ENCODE results near the gene MYO15B.

The MYO15B gene

DNA sequence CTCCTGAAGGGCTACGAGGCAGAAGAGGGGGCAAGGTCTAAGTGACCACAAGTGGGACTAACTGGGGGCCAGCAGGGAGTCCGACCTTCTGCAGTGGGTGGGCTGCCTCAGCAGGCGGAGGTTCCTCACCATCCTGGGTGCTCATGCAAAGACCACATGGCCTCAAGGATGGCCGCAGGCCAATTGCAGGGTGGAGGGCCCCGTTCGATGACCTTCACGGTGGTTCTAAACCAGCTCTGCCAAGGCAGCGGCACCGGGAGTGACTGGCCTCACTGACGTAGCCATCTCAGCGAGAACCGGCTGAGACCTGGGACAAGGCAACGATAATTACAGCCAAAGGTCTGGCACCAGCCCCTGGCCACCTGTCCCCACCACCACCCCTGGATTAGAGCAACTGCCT lies 51.3 kb downstream of the MYO15B start:
- no peak for DNase-seq

DNA sequence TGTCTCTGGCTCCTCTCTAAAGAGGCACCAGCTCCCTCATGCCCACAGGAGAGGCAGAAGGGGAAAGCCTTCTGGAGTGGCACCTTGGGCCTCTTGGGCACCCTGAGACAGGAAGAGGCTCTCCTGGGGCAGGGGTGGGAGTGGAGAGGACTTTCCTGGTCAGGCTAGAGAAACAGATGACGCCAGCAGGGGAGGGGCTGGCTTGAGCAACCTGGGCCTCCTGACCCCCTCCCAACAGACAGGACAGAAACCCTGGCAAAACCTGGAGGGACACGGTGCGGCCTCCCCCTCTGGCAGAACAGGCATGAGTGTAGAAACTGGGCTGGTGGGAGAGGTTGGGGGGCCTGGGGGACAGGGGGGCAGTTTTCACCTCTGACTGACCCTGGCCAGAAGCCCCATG lies 51.7 kb downstream of the MYO15B start:
- DNase-seq = no peak

DNA sequence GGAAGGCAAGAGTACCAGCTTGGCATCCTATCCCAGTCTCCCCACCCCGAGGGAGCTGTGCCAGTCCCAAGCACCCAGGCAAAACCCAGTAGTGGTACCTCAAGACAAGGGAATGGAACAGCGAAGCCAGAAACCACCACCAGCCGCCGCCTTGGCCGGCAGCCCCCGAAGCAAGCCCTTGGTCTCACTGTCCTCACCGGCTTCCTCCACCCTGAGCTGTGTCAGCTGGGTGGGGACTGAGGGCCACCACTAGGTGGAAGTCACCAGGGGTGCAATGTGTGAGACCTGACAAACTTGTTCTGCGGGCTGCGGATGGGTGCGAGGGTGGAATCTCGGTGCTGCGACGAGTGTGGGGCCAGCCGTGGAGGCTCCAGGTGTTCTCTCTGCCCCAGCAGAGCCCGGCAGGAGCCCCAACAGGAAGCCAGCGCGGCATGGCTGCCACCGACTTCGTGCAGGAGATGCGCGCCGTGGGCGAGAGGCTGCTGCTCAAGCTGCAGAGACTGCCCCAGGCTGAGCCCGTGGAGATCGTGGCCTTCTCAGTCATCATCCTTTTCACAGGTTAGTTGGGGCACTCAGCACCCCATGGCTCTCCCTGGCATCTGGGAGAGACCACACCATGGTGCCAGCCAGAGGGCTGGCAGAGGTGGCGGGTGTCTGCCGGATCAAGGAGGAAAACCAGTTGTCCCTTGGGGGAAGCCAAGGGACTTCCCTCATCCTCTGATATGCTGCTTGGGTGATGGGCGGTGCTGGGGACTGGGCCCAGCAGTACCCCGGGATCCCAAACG lies 52.4 kb downstream of the MYO15B start:
- DNase-seq = no peak

DNA sequence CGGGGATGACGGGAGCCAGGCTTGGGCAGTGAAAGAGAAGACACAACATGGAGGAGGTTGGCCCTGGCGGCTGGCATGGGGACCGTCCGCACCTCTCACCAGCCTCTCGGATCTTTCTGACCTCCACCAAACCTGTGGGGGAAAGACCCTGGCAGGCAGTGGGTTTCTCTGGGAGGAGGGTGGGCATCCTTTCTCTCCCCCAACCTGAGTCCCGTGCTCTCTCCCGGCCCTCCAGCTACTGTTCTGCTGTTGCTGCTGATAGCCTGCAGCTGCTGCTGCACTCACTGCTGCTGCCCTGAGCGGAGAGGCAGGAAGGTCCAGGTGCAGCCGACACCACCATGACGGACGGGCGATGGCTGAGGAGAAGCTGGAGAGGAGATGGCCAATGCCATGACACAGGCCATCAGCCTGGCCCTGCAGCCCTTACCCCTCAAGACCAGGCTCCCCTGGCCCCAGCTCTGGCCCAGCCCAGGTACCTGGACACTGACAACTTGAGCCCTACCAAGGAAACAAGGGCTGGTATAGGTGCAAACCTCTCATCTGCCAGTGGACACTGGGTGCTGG lies 53.0 kb downstream of the MYO15B start:
- DNase-seq = no peak

DNA sequence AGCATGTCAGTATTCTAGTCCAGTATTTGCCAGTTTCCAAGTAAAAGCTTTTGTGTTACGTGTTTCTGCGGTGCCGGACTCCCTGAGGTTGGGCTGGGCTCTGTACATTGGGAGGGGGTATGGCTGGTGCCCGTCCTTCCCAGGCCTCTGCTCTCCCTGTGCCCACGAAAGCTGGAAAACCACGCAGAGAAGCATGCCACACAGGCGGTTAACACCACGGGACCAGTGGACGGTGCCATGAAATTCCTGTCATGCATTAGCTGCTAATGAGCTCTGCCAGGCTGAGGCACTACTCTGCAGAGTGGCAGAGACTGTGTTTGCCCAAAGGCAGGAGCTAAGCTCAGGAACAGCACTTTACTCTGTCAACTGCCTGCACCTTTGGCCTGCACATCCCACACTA lies 53.7 kb downstream of the MYO15B start:
- peak in 11 of 51 donors; percentile 19 to 39 (median 30) for DNase-seq

DNA sequence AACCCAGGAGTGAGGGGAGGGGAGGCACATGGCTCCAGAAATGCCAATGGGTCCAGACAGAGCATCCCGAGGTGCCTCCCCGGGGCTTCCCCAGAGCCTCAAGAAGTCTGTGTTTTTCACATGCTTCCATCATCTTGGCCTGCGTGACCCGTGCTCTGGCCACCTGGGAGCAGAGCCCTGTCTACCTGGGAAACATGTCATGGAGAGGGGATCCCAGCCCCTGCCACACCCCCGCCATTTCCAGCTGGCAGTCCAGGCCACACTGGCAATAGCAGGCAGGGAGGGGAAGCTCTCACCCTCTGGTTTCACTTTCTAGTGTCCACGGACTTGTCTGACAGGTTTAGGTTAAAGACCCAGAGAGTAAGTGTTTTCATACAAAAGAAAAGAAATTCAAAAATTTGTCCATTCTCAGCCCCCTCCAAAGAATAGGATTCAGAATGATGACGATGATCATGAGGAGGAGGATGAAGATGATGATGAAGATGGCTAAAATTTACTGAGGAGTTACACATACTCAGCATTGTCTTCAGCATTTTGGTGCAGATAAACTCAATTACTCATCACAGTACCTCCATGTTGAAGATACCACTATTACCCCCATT lies 54.7 kb downstream of the MYO15B start:
- DNase-seq = no peak

DNA sequence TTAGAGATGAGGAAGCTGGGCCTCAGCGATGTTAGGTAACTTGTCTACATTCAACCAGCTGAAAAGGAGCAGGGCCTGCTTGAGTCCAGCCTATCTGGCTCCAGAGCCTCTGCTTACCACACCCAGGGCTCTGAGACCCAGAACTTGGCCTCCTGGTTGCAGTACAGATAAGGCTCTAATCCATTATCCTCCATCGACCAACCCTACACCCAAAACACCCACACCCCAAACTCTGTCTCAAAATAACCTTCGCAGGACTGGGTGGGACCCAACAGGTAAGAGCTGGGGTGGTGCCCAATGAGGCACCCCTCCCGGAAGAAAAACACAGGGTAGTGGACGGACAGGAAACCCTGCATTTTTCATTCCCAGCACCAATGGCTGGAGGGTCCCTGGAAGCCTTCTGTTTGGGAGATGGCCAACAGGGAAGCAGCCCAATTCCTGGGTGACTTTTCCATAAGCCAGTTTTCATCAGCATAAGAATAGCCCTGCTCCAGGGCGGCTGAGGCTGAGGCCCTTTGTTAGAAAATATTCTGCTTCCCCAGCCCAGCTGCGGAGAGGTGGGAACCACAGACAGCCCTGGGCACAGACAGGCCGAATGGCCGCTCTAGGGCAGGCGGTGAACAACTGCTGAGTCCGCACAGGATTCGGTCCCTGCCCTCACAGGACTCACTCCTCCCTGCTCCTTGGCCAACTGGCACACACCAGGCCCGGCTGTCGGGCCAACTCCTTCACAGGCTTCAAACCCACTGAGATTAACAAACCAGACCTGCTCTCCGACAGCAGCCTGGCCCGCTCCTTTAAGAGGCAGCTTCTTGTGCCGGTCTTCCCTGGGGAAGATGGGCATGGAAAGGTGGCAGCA lies 55.4 kb downstream of the MYO15B start:
- DNase-seq = peak in 8 of 51 donors; percentile 19 to 42 (median 26)

DNA sequence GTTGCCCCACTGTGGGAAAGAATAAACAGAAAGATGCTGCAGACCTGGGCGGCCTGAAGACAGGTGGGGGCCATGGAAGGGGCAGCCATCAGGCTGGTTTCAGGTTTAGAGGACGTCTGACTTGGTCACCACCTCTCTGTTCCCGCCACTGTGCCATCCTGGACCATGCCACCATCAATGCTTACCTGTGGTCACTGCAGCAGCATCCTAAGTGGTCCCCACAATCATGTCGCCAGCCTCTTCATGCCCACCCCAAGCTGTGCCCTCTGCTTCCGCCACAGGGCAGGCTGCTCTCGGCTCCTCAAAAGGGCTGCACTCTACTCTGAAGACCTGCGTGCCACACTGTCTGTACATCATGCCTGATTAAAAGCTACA lies 56.0 kb downstream of the MYO15B start:
- no peak for DNase-seq

DNA sequence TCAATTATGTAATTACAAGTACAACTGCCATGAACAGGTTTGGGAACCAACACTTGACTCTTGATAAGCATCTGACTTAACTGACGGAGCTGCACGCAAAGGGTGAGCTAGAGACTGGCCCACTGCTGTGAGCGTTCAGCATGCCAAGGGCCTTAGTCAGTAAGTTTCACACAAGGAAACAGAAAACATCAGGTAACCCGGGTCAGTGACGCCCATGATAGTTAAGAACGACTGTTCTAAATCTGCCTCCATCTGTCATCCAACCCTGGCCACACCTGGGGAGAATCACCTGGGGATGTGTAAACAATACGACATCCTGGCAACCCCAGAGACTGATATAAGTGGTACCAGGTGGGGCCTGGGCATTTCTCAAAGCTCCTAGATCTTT lies 57.9 kb downstream of the MYO15B start:
- DNase-seq = no peak

DNA sequence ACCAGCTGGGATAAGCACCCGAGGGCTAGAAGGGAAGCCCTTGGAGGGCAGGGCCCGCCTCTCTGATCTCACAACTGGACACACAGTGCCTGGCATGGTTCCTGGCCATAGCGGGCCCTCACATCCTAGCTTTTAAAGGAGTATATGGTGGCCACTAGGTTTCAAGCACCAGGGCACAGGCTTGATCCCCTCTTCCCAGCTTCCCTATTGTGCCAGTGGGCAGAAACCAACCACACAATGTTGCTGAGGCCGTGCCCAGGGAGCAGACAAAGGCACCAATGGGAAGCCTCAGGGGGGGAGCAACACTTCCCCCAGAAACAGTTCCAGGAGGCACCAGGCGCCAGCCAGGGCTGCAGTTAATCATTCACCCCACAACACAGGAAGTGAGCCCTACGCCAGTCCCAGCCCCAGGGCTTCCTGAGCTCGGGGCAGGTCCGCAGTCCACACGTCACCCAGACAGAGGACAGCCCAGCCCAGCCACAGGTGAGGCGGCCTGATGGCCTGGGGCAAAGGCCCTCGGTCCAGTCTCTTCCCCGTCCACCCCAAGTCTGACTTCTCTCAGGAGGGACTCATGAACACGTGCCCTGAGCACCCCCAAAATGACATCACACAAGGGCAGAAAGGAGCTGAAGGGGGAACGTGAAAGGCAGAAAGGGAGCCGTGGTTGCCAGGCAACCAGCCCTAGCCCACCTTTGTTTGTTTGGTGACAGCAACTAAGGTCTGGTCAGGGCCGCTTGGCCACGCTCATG lies 58.5 kb downstream of the MYO15B start:
- DNase-seq = peak in 38 of 51 donors; percentile 35 to 91 (median 72)

DNA sequence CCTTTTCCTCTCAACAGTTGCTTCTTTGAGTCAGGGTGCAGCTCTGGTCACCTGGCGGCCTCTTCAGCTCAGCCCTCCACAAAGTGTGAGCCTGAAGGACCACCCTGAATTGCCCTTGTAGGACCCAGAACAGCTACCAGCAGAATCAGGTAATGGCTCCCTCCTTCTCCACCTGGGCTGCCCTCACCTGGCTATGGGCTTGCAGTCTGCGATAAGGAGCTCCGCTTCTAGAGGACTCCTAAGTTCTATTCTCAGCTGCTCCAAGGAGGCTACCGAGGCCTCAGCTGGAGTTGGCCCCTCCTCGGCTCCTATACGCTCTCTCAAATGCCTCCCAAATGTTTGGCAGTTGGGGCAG lies 59.0 kb downstream of the MYO15B start:
- no peak for DNase-seq

DNA sequence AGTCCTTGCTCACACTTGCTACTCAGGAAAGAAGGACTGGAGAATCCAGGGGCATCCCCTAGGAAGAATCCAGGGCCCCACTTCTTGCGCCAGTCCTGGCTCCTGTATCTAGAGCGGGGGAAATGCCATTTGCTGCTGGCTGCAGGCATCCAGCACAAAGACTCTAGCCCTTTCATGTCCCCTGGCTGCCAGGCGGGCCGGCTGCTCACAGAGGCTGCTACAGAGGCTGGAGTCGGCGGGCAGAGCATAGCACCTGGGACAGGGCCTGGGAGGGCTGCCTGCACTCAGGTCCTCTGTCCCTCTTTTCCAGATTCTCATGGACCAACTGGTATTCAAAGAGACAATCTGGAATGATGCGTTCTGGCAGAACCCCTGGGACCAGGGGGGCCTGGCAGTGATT lies 59.5 kb downstream of the MYO15B start:
- peak in 14 of 51 donors; percentile 10 to 57 (median 31) for DNase-seq

DNA sequence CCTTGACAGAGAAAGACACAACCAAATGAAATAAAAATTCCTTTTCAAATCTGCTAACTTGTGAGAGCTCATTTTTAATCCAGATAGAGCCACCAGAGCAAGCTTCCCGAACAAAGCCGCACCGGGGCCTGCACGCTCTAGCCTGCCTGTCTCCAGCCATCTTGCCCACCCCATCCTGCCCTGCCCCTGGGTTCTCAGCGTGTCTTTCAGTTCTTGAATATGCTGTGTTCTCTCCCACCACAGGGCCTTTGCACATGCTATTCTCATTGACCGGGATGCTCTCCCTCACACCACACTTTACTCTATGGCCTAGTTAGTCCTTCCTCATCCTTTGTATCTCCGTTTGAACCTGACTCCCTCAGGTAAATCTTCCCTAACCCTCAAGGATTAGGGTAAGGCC lies 60.3 kb downstream of the MYO15B start:
- DNase-seq = no peak

DNA sequence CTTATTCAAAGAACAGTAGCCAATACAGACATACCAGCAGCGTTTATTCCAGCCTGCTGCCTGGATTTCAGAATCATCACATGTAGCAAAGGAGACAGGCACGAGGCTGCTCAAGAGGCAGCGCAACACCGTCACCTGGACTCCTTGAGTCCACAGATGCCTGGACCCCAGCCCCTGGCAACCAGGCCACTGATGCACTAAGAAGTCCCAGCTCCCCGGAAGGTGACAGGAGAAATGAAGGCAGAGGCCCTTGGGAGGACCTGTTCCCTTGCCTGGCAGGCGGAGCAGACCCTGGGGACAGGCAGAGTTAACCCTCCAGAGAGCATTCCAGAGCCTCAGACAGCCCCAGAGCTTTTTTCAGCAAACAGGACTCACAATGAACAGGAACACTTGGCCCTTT lies 62.1 kb downstream of the MYO15B start:
- DNase-seq = no peak

DNA sequence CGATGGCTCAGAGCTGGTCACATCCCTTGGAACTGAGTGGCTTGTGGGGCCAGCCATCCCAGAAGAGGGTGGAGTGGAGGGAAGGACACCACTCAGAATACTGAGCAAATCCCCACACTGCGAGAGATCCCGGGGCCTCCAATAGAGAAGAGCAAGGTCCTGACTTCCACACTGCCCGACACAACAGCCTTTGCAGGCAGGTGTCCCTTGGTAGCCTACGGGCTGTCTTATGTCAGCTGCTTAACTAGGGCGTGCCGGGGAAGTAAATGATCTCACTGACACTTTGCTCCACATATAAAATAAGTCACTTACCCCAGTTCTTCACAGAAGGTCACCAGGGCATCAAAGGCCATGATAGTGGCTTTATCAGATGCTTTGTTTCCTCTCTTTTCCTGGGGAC lies 63.3 kb downstream of the MYO15B start:
- no peak for DNase-seq

DNA sequence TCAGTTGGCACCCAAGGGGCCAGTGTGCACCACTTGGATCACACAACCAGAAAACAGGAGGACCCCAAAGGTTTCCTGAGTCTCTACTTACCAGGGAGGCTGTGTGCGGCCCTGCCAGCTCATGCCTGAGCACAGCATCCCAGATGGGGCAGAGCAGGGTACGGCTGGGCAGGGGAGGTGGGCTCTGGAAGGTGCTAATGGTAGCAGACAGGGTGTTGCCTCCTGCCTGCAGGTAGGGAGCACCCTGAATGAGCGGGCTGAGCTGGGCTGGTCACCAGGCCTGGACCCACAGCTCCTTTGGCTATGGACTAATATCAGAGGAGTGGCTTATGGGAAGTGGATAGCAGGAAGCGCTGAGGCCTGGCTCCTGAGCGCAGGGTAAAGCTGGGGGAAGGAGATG lies 64.7 kb downstream of the MYO15B start:
- DNase-seq = no peak

DNA sequence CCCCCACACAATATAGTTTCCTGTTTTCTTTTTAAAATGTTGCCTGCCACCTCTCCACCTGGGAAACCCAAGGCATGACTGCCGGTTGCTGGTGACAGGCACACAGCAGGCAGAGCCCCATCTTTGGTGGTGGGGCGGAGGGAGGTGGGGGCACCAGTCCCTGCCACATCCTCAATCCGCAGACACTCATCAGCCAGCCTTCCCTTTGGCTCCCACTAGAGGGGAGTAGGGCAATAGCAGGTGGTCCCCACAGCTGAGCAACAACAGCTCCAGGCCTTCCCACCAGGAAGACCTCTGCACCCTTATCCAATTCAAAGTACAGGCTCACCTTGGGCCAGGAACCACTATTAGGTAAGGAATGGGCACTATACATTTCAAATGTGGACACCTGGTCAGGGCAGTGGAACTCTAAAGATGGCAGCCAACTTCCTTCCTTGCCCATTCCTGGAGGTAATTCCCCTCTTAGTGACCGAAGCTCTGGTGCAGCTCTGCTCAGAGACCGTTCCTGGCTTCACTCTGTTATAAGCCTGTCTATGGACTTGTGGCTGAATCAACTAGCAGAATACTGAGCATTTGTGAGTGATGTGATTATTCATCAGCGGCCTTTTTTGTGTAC lies 65.4 kb downstream of the MYO15B start:
- peak in 15 of 51 donors; percentile 16 to 49 (median 29) for DNase-seq

DNA sequence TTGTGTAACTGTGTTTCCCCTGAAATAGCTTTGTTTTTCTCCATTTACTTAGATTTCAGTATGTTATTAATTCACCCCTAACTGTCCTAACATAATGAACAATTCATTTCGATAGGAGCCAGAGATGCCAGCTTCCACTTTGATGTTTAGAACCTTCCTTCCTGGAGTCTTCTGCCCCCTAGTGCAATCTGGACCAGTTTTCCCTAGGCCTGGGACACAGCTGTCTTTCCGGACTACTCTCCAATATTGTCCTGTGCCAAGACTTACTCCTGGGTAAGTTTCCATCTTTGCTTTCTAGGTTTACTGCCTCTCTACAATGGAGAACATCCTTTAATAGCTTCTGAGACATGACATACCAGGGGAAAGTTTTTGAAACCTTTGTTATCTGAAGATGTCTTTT lies 66.6 kb downstream of the MYO15B start:
- peak in 12 of 51 donors; percentile 16 to 57 (median 35) for DNase-seq

DNA sequence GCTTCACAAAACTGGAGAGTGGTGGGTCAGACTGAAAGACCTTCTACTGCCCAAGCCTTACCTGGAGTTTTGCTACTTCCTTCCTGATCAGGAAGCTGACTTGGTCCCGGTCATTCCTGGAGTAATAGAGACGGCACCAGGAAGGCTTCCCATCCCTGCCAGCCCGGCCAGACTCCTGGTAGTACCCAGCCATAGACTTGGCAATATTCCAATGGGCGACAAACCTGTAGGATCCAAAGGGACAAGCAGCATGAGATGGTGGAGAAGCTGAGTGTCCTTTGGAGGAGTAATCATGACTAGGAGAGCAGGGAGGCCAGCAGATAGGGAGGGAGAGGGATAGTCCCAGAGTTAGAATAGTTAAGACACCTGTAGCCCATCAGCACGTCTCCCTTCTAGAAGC lies 70.6 kb downstream of the MYO15B start:
- no peak for DNase-seq

DNA sequence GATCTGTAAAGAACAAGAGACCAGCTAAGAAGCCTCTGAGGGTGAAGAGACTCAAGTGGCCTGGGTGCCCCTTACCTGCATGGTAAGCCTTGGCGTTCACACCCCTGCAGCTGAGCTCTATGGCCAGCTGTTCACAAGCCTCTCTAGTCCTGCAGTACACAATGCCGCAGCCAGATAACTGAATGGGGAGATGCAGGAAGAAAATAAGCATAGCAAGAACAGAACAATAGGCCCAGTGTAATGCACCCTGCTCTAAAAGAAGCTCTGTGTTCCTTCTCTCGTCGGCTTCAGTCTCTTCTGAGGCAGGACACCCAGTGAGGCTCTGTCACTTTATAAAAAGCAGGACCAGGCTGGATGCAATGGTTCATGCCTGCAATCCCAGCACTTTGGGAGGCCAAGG lies 73.9 kb downstream of the MYO15B start:
- peak in 27 of 51 donors; percentile 16 to 86 (median 55) for DNase-seq

DNA sequence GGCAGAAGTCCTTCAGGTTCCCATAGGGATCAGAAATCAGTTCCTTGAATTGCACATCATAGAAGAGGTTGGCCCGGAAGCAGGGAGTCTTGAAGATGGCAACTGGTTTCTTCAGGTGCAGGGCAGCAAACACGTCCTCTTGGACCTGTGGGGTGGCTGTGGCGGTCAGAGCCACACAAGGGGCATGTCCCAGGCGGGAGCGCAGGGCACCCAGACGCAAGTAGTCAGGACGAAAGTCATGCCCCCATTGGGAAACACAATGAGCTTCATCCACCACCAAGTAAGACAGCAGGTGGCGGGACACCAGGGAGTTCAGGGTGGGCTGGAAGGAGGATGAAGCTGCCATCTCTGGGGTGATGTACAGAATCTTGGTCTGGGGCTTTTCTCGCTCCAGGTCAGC lies 74.9 kb downstream of the MYO15B start:
- DNase-seq = no peak

Data from hypothalamus (tissue), 51 donors.